Stimulated activated CD8-positive, alpha-beta memory T cell treated with anti-CD3 and anti-CD28 coated beads, Interleukin-7, amount 100 ng/mL, for 48 hours (primary cell): ENCODE measurements around the gene KIF3A.

Experiments used
- DNase-seq, 2 donors: peaks; one replicate each; pipeline ENCODE4 v3.0.0-alpha.2; 2020; ENCODE audit warnings: low read depth in 1 of 2; ENCODE audit errors: extremely low read depth in 1 of 2

The KIF3A gene

GRCh38 chr5:132771503-132771998, 34.2 kb upstream of the KIF3A start:
- no peak for DNase-seq

GRCh38 chr5:132770476-132771159, 33.3 kb upstream of the KIF3A start:
- DNase-seq: no peak

GRCh38 chr5:132768485-132768868, 31.1 kb upstream of the KIF3A start:
- DNase-seq: no peak

- no peak for DNase-seq
Observed at GRCh38 chr5:132767150-132767549, 29.8 kb upstream of the KIF3A start.

GRCh38 chr5:132766806-132767055, 29.4 kb upstream of the KIF3A start:
- DNase-seq: no peak

- DNase-seq: no peak
Observed at GRCh38 chr5:132766020-132766805, 28.9 kb upstream of the KIF3A start.

GRCh38 chr5:132765311-132766019, 28.1 kb upstream of the KIF3A start:
- no peak for DNase-seq

- DNase-seq: no peak
Observed at GRCh38 chr5:132764671-132765238, 27.4 kb upstream of the KIF3A start.

GRCh38 chr5:132764051-132764450, 26.7 kb upstream of the KIF3A start:
- DNase-seq: no peak

- no peak for DNase-seq
Observed at GRCh38 chr5:132763181-132764036, 26.1 kb upstream of the KIF3A start.

- DNase-seq: no peak
Observed at GRCh38 chr5:132762246-132763000, 25.1 kb upstream of the KIF3A start.

GRCh38 chr5:132761321-132762240, 24.2 kb upstream of the KIF3A start:
- DNase-seq: no peak

GRCh38 chr5:132760601-132761317, 23.4 kb upstream of the KIF3A start:
- DNase-seq: no peak

GRCh38 chr5:132760049-132760420, 22.7 kb upstream of the KIF3A start:
- no peak for DNase-seq

GRCh38 chr5:132759114-132760048, 22.0 kb upstream of the KIF3A start:
- DNase-seq: no peak

- DNase-seq: no peak
Observed at GRCh38 chr5:132758451-132758850, 21.1 kb upstream of the KIF3A start.

GRCh38 chr5:132756542-132756941, 19.2 kb upstream of the KIF3A start:
- no peak for DNase-seq
